ENCODE measurements around the gene WNT8B.
A peak's percentile ranks its signal among the peaks of the same experiment; 100 is the strongest.

WNT8B gene, protein sequence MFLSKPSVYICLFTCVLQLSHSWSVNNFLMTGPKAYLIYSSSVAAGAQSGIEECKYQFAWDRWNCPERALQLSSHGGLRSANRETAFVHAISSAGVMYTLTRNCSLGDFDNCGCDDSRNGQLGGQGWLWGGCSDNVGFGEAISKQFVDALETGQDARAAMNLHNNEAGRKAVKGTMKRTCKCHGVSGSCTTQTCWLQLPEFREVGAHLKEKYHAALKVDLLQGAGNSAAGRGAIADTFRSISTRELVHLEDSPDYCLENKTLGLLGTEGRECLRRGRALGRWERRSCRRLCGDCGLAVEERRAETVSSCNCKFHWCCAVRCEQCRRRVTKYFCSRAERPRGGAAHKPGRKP

DNA sequence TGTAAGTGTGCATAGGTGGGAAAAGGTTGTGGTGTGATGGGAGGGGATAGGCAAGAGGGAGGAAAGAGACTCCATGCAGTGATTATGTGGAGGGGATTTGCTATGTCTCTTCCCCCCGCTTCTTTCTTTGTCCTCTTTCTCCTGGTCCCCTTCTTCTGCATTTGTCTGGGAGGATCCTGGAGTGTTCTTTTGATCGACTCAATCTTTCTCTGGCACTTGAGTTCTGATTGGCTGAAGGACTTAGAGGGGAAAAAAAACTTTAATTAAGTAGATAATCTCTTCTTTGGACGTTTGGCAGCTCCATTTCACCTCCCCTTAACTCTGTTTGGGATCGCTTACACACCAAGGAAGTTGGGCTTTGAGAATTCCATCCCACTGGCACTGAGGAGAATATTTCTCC lies at the start of gene WNT8B:
TSS of gene WNT8B (plus strand) at position 301 of the 400 bp plus-strand sequence. CDS start 160 bp downstream, outside the sequence.
- DNase-seq (ENCODE audit: low read depth), result no peak
- no peak within 1 kb of the TSS for H3K4me3 ChIP-seq (ENCODE audit: low read depth, low read length)
- TF ChIP-seq, protein P1, sequence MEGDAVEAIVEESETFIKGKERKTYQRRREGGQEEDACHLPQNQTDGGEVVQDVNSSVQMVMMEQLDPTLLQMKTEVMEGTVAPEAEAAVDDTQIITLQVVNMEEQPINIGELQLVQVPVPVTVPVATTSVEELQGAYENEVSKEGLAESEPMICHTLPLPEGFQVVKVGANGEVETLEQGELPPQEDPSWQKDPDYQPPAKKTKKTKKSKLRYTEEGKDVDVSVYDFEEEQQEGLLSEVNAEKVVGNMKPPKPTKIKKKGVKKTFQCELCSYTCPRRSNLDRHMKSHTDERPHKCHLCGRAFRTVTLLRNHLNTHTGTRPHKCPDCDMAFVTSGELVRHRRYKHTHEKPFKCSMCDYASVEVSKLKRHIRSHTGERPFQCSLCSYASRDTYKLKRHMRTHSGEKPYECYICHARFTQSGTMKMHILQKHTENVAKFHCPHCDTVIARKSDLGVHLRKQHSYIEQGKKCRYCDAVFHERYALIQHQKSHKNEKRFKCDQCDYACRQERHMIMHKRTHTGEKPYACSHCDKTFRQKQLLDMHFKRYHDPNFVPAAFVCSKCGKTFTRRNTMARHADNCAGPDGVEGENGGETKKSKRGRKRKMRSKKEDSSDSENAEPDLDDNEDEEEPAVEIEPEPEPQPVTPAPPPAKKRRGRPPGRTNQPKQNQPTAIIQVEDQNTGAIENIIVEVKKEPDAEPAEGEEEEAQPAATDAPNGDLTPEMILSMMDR (IDR thresholded peaks at IDR 0.05; ENCODE audit: low read depth, low read length), result no peak
- no peak for TF ChIP-seq POLR2A (IDR thresholded peaks at IDR 0.05; ENCODE audit: extremely low read depth, insufficient read length)
- TF ChIP-seq MYC (IDR thresholded peaks at IDR 0.05; ENCODE audit: low read depth, low read length), result no peak
- no peak for TF ChIP-seq MAX (IDR thresholded peaks at IDR 0.05; ENCODE audit: low read depth, low read length)

- no peak overlapping the region for H3K4me3 ChIP-seq (ENCODE audit: low read depth, low read length)
- no peak for DNase-seq (ENCODE audit: low read depth)
- no peak for TF ChIP-seq MYC (IDR thresholded peaks at IDR 0.05; ENCODE audit: low read depth, low read length)
- TF ChIP-seq POLR2A (IDR thresholded peaks at IDR 0.05; ENCODE audit: extremely low read depth, insufficient read length), result no peak
- no peak for TF ChIP-seq MAX (IDR thresholded peaks at IDR 0.05; ENCODE audit: low read depth, low read length)
- TF ChIP-seq, protein P1 (IDR thresholded peaks at IDR 0.05; ENCODE audit: low read depth, low read length), result no peak
Observed at GRCh38 chr10:100413173-100413572, 49.6 kb upstream of the WNT8B start.

- DNase-seq (ENCODE audit: low read depth), result peak; percentile 39
- no peak overlapping the region for H3K4me3 ChIP-seq (ENCODE audit: low read depth, low read length)
- TF ChIP-seq MAX (IDR thresholded peaks at IDR 0.05; ENCODE audit: low read depth, low read length) (no peak), MYC (IDR thresholded peaks at IDR 0.05; ENCODE audit: low read depth, low read length) (no peak), POLR2A (IDR thresholded peaks at IDR 0.05; ENCODE audit: extremely low read depth, insufficient read length) (no peak)
- TF ChIP-seq, protein P1 (IDR thresholded peaks at IDR 0.05; ENCODE audit: low read depth, low read length), result no peak
Observed at GRCh38 chr10:100419911-100420449, 42.8 kb upstream of the WNT8B start.

GRCh38 chr10:100427374-100427773 lies 35.4 kb upstream of the WNT8B start:
- H3K4me3 ChIP-seq (ENCODE audit: low read depth, low read length), result no peak overlapping the region
- no peak for DNase-seq (ENCODE audit: low read depth)
- TF ChIP-seq MAX (IDR thresholded peaks at IDR 0.05; ENCODE audit: low read depth, low read length), result no peak
- no peak for TF ChIP-seq MYC (IDR thresholded peaks at IDR 0.05; ENCODE audit: low read depth, low read length)
- TF ChIP-seq, protein P1 (IDR thresholded peaks at IDR 0.05; ENCODE audit: low read depth, low read length), result no peak
- no peak for TF ChIP-seq POLR2A (IDR thresholded peaks at IDR 0.05; ENCODE audit: extremely low read depth, insufficient read length)

DNA sequence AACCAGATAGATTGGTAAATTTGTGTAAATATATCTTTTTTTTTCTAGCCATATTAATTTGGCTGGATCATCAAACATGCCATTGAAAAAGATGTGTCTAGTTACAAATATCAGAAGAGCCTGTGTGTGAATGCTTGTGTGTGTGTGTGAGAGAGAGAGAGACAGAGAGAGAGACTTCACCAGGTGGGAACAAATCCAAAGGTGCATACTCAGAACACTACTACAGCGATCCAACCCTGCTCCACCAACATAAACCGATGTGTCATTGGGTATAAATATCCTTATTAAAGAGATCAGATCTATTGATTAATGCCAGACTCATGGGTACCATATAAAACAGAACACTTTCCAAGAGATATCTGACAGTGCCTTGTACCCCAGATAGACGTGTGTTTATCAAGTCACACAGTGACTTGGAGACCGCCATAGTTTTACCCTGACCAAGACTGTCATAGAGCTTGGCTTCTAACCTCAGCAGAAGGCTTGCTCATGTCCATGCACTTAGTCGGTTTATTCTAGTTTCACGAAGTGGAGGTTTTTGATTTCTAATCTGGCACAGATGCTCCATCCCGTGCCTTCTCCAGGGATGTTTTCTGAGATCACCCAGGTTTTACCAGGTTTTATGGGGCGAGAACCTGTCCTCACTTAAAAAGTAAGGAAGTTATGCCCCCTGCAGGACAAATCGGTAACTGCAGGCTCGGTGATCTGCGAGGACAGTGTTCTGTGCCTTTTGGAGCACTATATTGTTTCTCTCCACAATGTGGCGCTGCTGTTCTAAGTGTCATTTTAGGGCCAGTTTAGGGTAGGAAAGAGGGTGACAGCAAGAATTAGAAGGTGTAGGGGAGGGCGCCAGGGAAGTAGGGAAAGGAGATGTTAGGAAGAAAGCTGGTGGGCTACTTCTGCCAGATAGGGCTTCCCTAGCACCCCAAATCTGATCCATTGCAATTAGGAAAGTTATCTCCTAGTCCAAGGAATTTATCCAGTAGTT lies 29.3 kb upstream of the WNT8B start:
- H3K4me3 ChIP-seq (ENCODE audit: low read depth, low read length), result no peak overlapping the region
- TF ChIP-seq, protein P1 (IDR thresholded peaks at IDR 0.05; ENCODE audit: low read depth, low read length), result peak; percentile 98
- TF ChIP-seq MYC (IDR thresholded peaks at IDR 0.05; ENCODE audit: low read depth, low read length), result peak; percentile 66; the same call in 1 of the 2 replicates
- no peak for TF ChIP-seq POLR2A (IDR thresholded peaks at IDR 0.05; ENCODE audit: extremely low read depth, insufficient read length)
- TF ChIP-seq MAX (IDR thresholded peaks at IDR 0.05; ENCODE audit: low read depth, low read length), result peak; percentile 71
- peak; percentile 92 for DNase-seq (ENCODE audit: low read depth)
